ENCODE results near the gene AGRN.
A peak's percentile ranks its signal among the peaks of the same experiment; 100 is the strongest.

Gene AGRN

GRCh38 chr1:1040004-1040991 is 20.4 kb downstream of the AGRN start:
- DNase-seq = peak; percentile 39 to 41

- no peak for DNase-seq
These were observed 21.2 kb downstream of the AGRN start for GRCh38 chr1:1041092-1041523.

GRCh38 chr1:1041873-1042272 is 22.0 kb downstream of the AGRN start:
- no peak for DNase-seq

GRCh38 chr1:1042835-1043234 is 22.9 kb downstream of the AGRN start:
- no peak for DNase-seq

- no peak for DNase-seq
These were observed 23.5 kb downstream of the AGRN start for GRCh38 chr1:1043411-1043810.

GRCh38 chr1:1043921-1044320 is 24.0 kb downstream of the AGRN start:
- DNase-seq = no peak

GRCh38 chr1:1044455-1045078 is 24.6 kb downstream of the AGRN start:
- DNase-seq = no peak

GRCh38 chr1:1045129-1045528 is 25.2 kb downstream of the AGRN start:
- no peak for DNase-seq

GRCh38 chr1:1046243-1046642 is 26.3 kb downstream of the AGRN start:
- no peak for DNase-seq

GRCh38 chr1:1046767-1047166 is 26.8 kb downstream of the AGRN start:
- no peak for DNase-seq

- DNase-seq = no peak
These were observed 27.5 kb downstream of the AGRN start for GRCh38 chr1:1047407-1047806.

GRCh38 chr1:1047963-1048362 is 28.0 kb downstream of the AGRN start:
- no peak for DNase-seq

GRCh38 chr1:1048765-1049164 is 28.8 kb downstream of the AGRN start:
- no peak for DNase-seq

GRCh38 chr1:1049318-1050165 is 29.6 kb downstream of the AGRN start:
- no peak for DNase-seq

GRCh38 chr1:1050577-1051052 is 30.7 kb downstream of the AGRN start:
- DNase-seq = no peak

GRCh38 chr1:1051127-1051810 is 31.3 kb downstream of the AGRN start:
- no peak for DNase-seq

- DNase-seq = no peak
These were observed 32.3 kb downstream of the AGRN start for GRCh38 chr1:1052003-1052840.

GRCh38 chr1:1053022-1053421 is 33.1 kb downstream of the AGRN start:
- DNase-seq = no peak

- DNase-seq = no peak
These were observed 33.8 kb downstream of the AGRN start for GRCh38 chr1:1053682-1054081.

- no peak for DNase-seq
These were observed 34.3 kb downstream of the AGRN start for GRCh38 chr1:1054099-1054700.

- DNase-seq = no peak
These were observed 35.1 kb downstream of the AGRN start for GRCh38 chr1:1054971-1055370.

Measured in AML-193 (cell line).